Stimulated activated CD4-positive, alpha-beta T cell treated with anti-CD3 and anti-CD28 coated beads, Interleukin-2, amount 100 ng/mL, for 48 hours (primary cell): ENCODE results near the gene MLST8.
"Not testable (repeated sequence)": the region's sequence is repeated elsewhere in the genome, so short reads cannot be mapped to it uniquely, and the experiment has no call there.

Experiments used
- DNase-seq, 2 donors: peaks; one replicate each; pipeline ENCODE4 v3.0.0-alpha.2; 2020

The MLST8 gene

GRCh38 chr16:2190659-2191445 lies 14.4 kb upstream of the MLST8 start:
- DNase-seq: no peak

GRCh38 chr16:2191446-2191706 lies 13.9 kb upstream of the MLST8 start:
- no peak for DNase-seq

- DNase-seq: no peak
Observed at GRCh38 chr16:2194166-2194834, 11.0 kb upstream of the MLST8 start.

GRCh38 chr16:2194852-2195321 lies 10.4 kb upstream of the MLST8 start:
- DNase-seq: no peak

- DNase-seq: no peak
Observed at GRCh38 chr16:2195322-2196161, 9.7 kb upstream of the MLST8 start.

- DNase-seq: no peak
Observed at GRCh38 chr16:2196162-2196980, 8.9 kb upstream of the MLST8 start, which contains the start of gene CASKIN1. Gene CASKIN1 (minus strand): TSS chr16:2196605. CDS start chr16:2196432, 173 bp downstream.

GRCh38 chr16:2196981-2197511 lies 8.2 kb upstream of the MLST8 start:
- no peak for DNase-seq

GRCh38 chr16:2197765-2198164 lies 7.5 kb upstream of the MLST8 start:
- no peak for DNase-seq

- DNase-seq: no peak
Observed at GRCh38 chr16:2198283-2198682, 7.0 kb upstream of the MLST8 start.

GRCh38 chr16:2199095-2199494 lies 6.2 kb upstream of the MLST8 start:
- DNase-seq: no peak

- DNase-seq: no peak
Observed at GRCh38 chr16:2199621-2200139, 5.6 kb upstream of the MLST8 start.

- no peak for DNase-seq
Observed at GRCh38 chr16:2200313-2200712, 4.9 kb upstream of the MLST8 start.

GRCh38 chr16:2203119-2203688 lies 2.0 kb upstream of the MLST8 start:
- not testable (repeated sequence) for DNase-seq

- DNase-seq: no peak
Observed at GRCh38 chr16:2204416-2205103, 694 bp upstream of the MLST8 start.

GRCh38 chr16:2205967-2206313 lies 686 bp downstream of the MLST8 start:
- no peak for DNase-seq

- no peak for DNase-seq
Observed at GRCh38 chr16:2206420-2206779, 1.1 kb downstream of the MLST8 start.

- DNase-seq: no peak
Observed at GRCh38 chr16:2206780-2207433, 1.7 kb downstream of the MLST8 start.

- DNase-seq: no peak
Observed at GRCh38 chr16:2207872-2208271, 2.6 kb downstream of the MLST8 start.

GRCh38 chr16:2208308-2208707 lies 3.1 kb downstream of the MLST8 start:
- DNase-seq: no peak

- DNase-seq: no peak
Observed at GRCh38 chr16:2208772-2209171, 3.5 kb downstream of the MLST8 start.
